CD14-positive monocyte (primary cell): ENCODE measurements around the gene NVL. TPM values are rescaled to one million over a fixed set of nuclear protein-coding genes. Genes with fewer than 3 reads are reported as not detected.

Source experiments
- DNase-seq, 3 donors: peaks; one replicate each; pipeline ENCODE4 v3.0.0-alpha.2; 2011 to 2022
- H2AFZ ChIP-seq: 2 replicates; pipeline ENCODE4 v1.6.0; 2012; ENCODE audit warnings: mild to moderate bottlenecking, low read depth, low read length, inconsistent platforms; ENCODE audit not compliant: insufficient read depth, poor library complexity, severe bottlenecking
- H3K27ac ChIP-seq, 2 donors: 1 replicate in 1 of 2; 2 replicates in 1 of 2; pipeline ENCODE4 v1.5.1; 2012 to 2013; ENCODE audit warnings: low read length in 2 of 2, control low read depth in 1 of 2, inconsistent platforms in 1 of 2, low read depth in 1 of 2, mild to moderate bottlenecking in 1 of 2
- H3K27me3 ChIP-seq, 2 donors: one replicate each; pipeline versions ENCODE4 v1.6.0 to v1.6.1; 2011 to 2013; ENCODE audit warnings: low read length in 2 of 2; ENCODE audit not compliant: control insufficient read depth in 2 of 2, insufficient read depth in 2 of 2
- H3K36me3 ChIP-seq, 2 donors: replicated peaks in 1 of 2; 1 replicate in 1 of 2; 2 replicates in 1 of 2; pipeline versions ENCODE4 v1.5.1 to v1.6.1; 2012 to 2013; ENCODE audit warnings: low read length in 2 of 2, control low read depth in 1 of 2, inconsistent platforms in 1 of 2, mild to moderate bottlenecking in 1 of 2; ENCODE audit not compliant: insufficient read depth in 2 of 2, control insufficient read depth in 1 of 2
- H3K4me1 ChIP-seq, 2 donors: 1 replicate in 1 of 2; 2 replicates in 1 of 2; pipeline versions ENCODE4 v1.5.1 to v1.6.1; 2012 to 2013; ENCODE audit warnings: low read length in 2 of 2, control low read depth in 1 of 2, inconsistent platforms in 1 of 2, mild to moderate bottlenecking in 1 of 2, moderate library complexity in 1 of 2; ENCODE audit not compliant: insufficient read depth in 2 of 2, control insufficient read depth in 1 of 2
- H3K4me2 ChIP-seq: replicated peaks from 2 replicates; pipeline ENCODE3; 2012; ENCODE audit warnings: low read length, moderate library complexity, mild to moderate bottlenecking; ENCODE audit not compliant: poor library complexity, severe bottlenecking; ENCODE audit errors: extremely low read depth
- H3K4me3 ChIP-seq, 3 experiments: fragments of 200-600 bp in 1 of 3; sonication (generic) in 1 of 3; replicated peaks in 1 of 3; 1 replicate in 2 of 3; 2 replicates in 1 of 3; pipeline ENCODE4 v1.5.1; 2011 to 2013; ENCODE audit warnings: low read length in 3 of 3, mild to moderate bottlenecking in 3 of 3, control low read depth in 2 of 3, low read depth in 2 of 3, inconsistent platforms in 1 of 3, moderate library complexity in 1 of 3
- H3K79me2 ChIP-seq: 2 replicates; pipeline ENCODE4 v1.6.0; 2012; ENCODE audit warnings: mild to moderate bottlenecking, control low read depth, inconsistent platforms, low read length, moderate library complexity; ENCODE audit not compliant: insufficient read depth
- H3K9ac ChIP-seq: 2 replicates; pipeline ENCODE4 v1.6.0; 2017; ENCODE audit warnings: low read length, mild to moderate bottlenecking; ENCODE audit not compliant: insufficient read depth, poor library complexity, severe bottlenecking
- H3K9me3 ChIP-seq, 2 donors: replicated peaks in 1 of 2; 1 replicate in 1 of 2; 2 replicates in 1 of 2; pipeline versions ENCODE4 v1.5.1 to v1.6.1; 2012 to 2013; ENCODE audit warnings: low read length in 2 of 2, control low read depth in 1 of 2; ENCODE audit not compliant: control insufficient read depth in 1 of 2, insufficient read depth in 1 of 2
- H4K20me1 ChIP-seq: 2 replicates; pipeline ENCODE4 v1.6.0; 2012; ENCODE audit warnings: mild to moderate bottlenecking, low read length, control low read depth, moderate library complexity; ENCODE audit not compliant: insufficient read depth
- H3K27ac Mint-ChIP-seq, 7 donors: one replicate each; pipeline ENCODE4 v1.8.0; 2020; ENCODE audit warnings: mild to moderate bottlenecking in 7 of 7, mixed read lengths in 7 of 7, moderate library complexity in 6 of 7, inconsistent platforms in 2 of 7
- H3K27me3 Mint-ChIP-seq, 3 donors: one replicate each; pipeline ENCODE4 v1.8.0; 2021 to 2022; ENCODE audit warnings: low read depth in 3 of 3, mild to moderate bottlenecking in 3 of 3, mixed read lengths in 3 of 3, moderate library complexity in 3 of 3, inconsistent platforms in 1 of 3
- H3K36me3 Mint-ChIP-seq, 2 donors: one replicate each; pipeline ENCODE4 v1.8.0; 2020; ENCODE audit warnings: mixed read lengths in 2 of 2, inconsistent platforms in 1 of 2, mild to moderate bottlenecking in 1 of 2
- H3K4me1 Mint-ChIP-seq: one replicate; pipeline ENCODE4 v1.8.0; 2020; ENCODE audit warnings: mild to moderate bottlenecking, mixed read lengths
- H3K4me3 Mint-ChIP-seq, 2 donors: one replicate each; pipeline ENCODE4 v1.8.0; 2020; ENCODE audit warnings: mild to moderate bottlenecking in 2 of 2, mixed read lengths in 2 of 2, moderate library complexity in 1 of 2
- H3K9me3 Mint-ChIP-seq, 7 donors: one replicate each; pipeline ENCODE4 v1.8.0; 2020 to 2022; ENCODE audit warnings: mixed read lengths in 7 of 7, mild to moderate bottlenecking in 6 of 7, moderate library complexity in 6 of 7, inconsistent platforms in 2 of 7
- CTCF ChIP-seq: fragments of 200-600 bp; IDR thresholded peaks from one replicate; pipeline ENCODE4 v1.8.0; 2022; ENCODE audit warnings: antibody characterized with exemption, mild to moderate bottlenecking
- WGBS: methylation state at CpG from one replicate; pipeline ENCODE4 v1.1.5; 2013; ENCODE audit warnings: missing lambda C conversion rate; ENCODE audit not compliant: insufficient coverage; 5-methylcytosine and 5-hydroxymethylcytosine counted together
- intact Hi-C, 2 donors: fragments of 100-400 bp; cut with micrococcal nuclease; formaldehyde crosslinking; loops; one replicate each; pipeline versions ENCODE4 v1.15.0 to v1.15.1; 2023
- polyA plus RNA-seq, 3 donors: library from polyadenylated mRNA; depleted of rRNA in 1 of 3; unstranded in 2 of 3; stranded (reverse) in 1 of 3; fragments of 300-500 nt in 2 of 3; fragments of >200 nt in 1 of 3; fragmentation: Illumina TruSeq in 2 of 3; gene quantifications; 1 replicate in 2 of 3; 2 replicates in 1 of 3; pipeline ENCODE4 v1.2.3, GENCODE V29; 2012 to 2021

The NVL gene
- polyA plus RNA-seq, 3 donors = 8.4 to 12.6 (median 9.6) TPM

GRCh38 chr1:224259986-224260385 is 70.0 kb downstream of the NVL start:
- Mint-ChIP-seq H3K4me3 (no peak overlapping the region), H3K9me3 (no peaks in the 10 kb centered on the region), H3K36me3 (peaks cover 29 to 58% of the 10 kb centered on the region in 2 donors), H3K27ac (no peak overlapping the region), H3K4me1 (no peaks in the 10 kb centered on the region), H3K27me3 (peaks cover 0 to 3% (median 0%) of the 10 kb centered on the region in 3 donors)
- no peak for DNase-seq
- Histone ChIP-seq H3K27me3 (no peaks in the 10 kb centered on the region), H3K9ac (no peak overlapping the region), H3K79me2 (no peaks in the 10 kb centered on the region), H4K20me1 (no peaks in the 10 kb centered on the region), H3K4me3 (no peak overlapping the region), H3K27ac (no peak overlapping the region), H3K4me1 (no peaks in the 10 kb centered on the region), H3K4me2 (no peak overlapping the region), H3K9me3 (no peaks in the 10 kb centered on the region), H3K36me3 (peaks cover 0 to 24% of the 10 kb centered on the region in 2 donors), H2AFZ (no peak overlapping the region)
- intact Hi-C loops = no loop called here
- no peak for TF ChIP-seq CTCF
- WGBS = 98% methylated on average over 5 of the region's 5 CpGs

GRCh38 chr1:224258351-224258750 is 71.6 kb downstream of the NVL start:
- H3K9ac ChIP-seq = no peak overlapping the region
- DNase-seq = no peak
- intact Hi-C loops = no loop called here
- peaks cover 0 to 16% of the 10 kb centered on the region in 2 donors for H3K36me3 ChIP-seq
- H2AFZ ChIP-seq = no peak overlapping the region
- no CpG with 5 or more reads among the region's 1 CpG for WGBS
- H3K27ac Mint-ChIP-seq = no peak overlapping the region
- no peak overlapping the region for H3K4me3 ChIP-seq
- no peak overlapping the region for H3K27ac ChIP-seq
- no peak overlapping the region for H3K4me3 Mint-ChIP-seq
- H3K27me3 ChIP-seq = no peaks in the 10 kb centered on the region
- no peak for TF ChIP-seq CTCF
- H3K4me1 Mint-ChIP-seq = no peaks in the 10 kb centered on the region
- H3K36me3 Mint-ChIP-seq = peaks cover 20 to 44% of the 10 kb centered on the region in 2 donors
- peaks cover 0 to 3% (median 0%) of the 10 kb centered on the region in 3 donors for H3K27me3 Mint-ChIP-seq
- no peaks in the 10 kb centered on the region for H3K4me1 ChIP-seq
- no peaks in the 10 kb centered on the region for H4K20me1 ChIP-seq
- H3K4me2 ChIP-seq = no peak overlapping the region
- no peaks in the 10 kb centered on the region for H3K9me3 ChIP-seq
- H3K79me2 ChIP-seq = no peaks in the 10 kb centered on the region
- H3K9me3 Mint-ChIP-seq = no peaks in the 10 kb centered on the region
